ENCODE measurements around the gene GREB1L. TPM values are rescaled to one million over a fixed set of nuclear protein-coding genes. Genes with fewer than 3 reads are reported as not detected.

The GREB1L gene
- total RNA-seq, 1 donor from 2014 or later, result 8.6 TPM

- Mint-ChIP-seq H3K4me1 (ENCODE audit: low read depth) (peaks cover 7% of the 10 kb centered on the region), H3K9me3 (ENCODE audit: low read depth) (peaks cover 3% of the 10 kb centered on the region)
- TF ChIP-seq CTCF (IDR thresholded peaks at IDR 0.05; ENCODE audit: unreplicated experiment), result no peak
Observed at GRCh38 chr18:21316296-21316695, 74.3 kb downstream of the GREB1L start.

GRCh38 chr18:21321711-21322110, 79.7 kb downstream of the GREB1L start:
- TF ChIP-seq CTCF (IDR thresholded peaks at IDR 0.05; ENCODE audit: unreplicated experiment), result no peak
- Mint-ChIP-seq H3K4me3 (ENCODE audit: low read depth) (no peak overlapping the region), H3K27ac (no peak overlapping the region), H3K27me3 (no peaks in the 10 kb centered on the region), H3K36me3 (ENCODE audit: insufficient read depth) (no peaks in the 10 kb centered on the region), H3K4me1 (ENCODE audit: low read depth) (no peaks in the 10 kb centered on the region), H3K9me3 (ENCODE audit: low read depth) (peaks cover 3% of the 10 kb centered on the region)
- no peak for DNase-seq (ENCODE audit: low spot score, unreplicated experiment)

More at GRCh38 chr18:21316296-21316695, 74.3 kb downstream of the GREB1L start:
- no peaks in the 10 kb centered on the region for H3K27me3 Mint-ChIP-seq
- peak overlapping the region; percentile 67 for H3K27ac Mint-ChIP-seq
- no peak for DNase-seq (ENCODE audit: low spot score, unreplicated experiment)
- H3K36me3 Mint-ChIP-seq (ENCODE audit: insufficient read depth), result no peaks in the 10 kb centered on the region
- H3K4me3 Mint-ChIP-seq (ENCODE audit: low read depth), result no peak overlapping the region

GRCh38 chr18:21327101-21327500, 85.1 kb downstream of the GREB1L start:
- H3K4me3 Mint-ChIP-seq (ENCODE audit: low read depth), result no peak overlapping the region
- DNase-seq (ENCODE audit: low spot score, unreplicated experiment), result no peak
- no peak overlapping the region for H3K27ac Mint-ChIP-seq
- no peaks in the 10 kb centered on the region for H3K27me3 Mint-ChIP-seq
- no peaks in the 10 kb centered on the region for H3K36me3 Mint-ChIP-seq (ENCODE audit: insufficient read depth)
- H3K4me1 Mint-ChIP-seq (ENCODE audit: low read depth), result peaks cover 9% of the 10 kb centered on the region
- no peaks in the 10 kb centered on the region for H3K9me3 Mint-ChIP-seq (ENCODE audit: low read depth)
- no peak for TF ChIP-seq CTCF (IDR thresholded peaks at IDR 0.05; ENCODE audit: unreplicated experiment)

GRCh38 chr18:21330122-21330701, 88.2 kb downstream of the GREB1L start:
- Mint-ChIP-seq H3K4me1 (ENCODE audit: low read depth) (peaks cover 9% of the 10 kb centered on the region), H3K4me3 (ENCODE audit: low read depth) (no peak overlapping the region), H3K9me3 (ENCODE audit: low read depth) (no peaks in the 10 kb centered on the region), H3K27ac (no peak overlapping the region), H3K36me3 (ENCODE audit: insufficient read depth) (no peaks in the 10 kb centered on the region), H3K27me3 (no peaks in the 10 kb centered on the region)
- no peak for DNase-seq (ENCODE audit: low spot score, unreplicated experiment)
- TF ChIP-seq CTCF (IDR thresholded peaks at IDR 0.05; ENCODE audit: unreplicated experiment), result no peak

GRCh38 chr18:21331065-21331464, 89.0 kb downstream of the GREB1L start:
- Mint-ChIP-seq H3K4me1 (ENCODE audit: low read depth) (peaks cover 9% of the 10 kb centered on the region), H3K4me3 (ENCODE audit: low read depth) (no peak overlapping the region), H3K27me3 (no peaks in the 10 kb centered on the region), H3K36me3 (ENCODE audit: insufficient read depth) (no peaks in the 10 kb centered on the region), H3K9me3 (ENCODE audit: low read depth) (no peaks in the 10 kb centered on the region), H3K27ac (no peak overlapping the region)
- no peak for DNase-seq (ENCODE audit: low spot score, unreplicated experiment)
- no peak for TF ChIP-seq CTCF (IDR thresholded peaks at IDR 0.05; ENCODE audit: unreplicated experiment)
